ENCODE data around the gene MAGED1. TPM values are rescaled to one million over a fixed set of nuclear protein-coding genes. Genes with fewer than 3 reads are reported as not detected.

The MAGED1 gene
- total RNA-seq = 361 and 412 TPM in 2 replicates

GRCh38 chrX:51892921-51893745 is at the start of gene MAGED1:
Gene MAGED1, plus strand, starts transcription at chrX:51893623. Its CDS starts 682 bp downstream, at chrX:51894305.

Other genes starting within 250 kb of the MAGED1 start
- gene CENPVL2, start 210.8 kb upstream of the MAGED1 start, total RNA-seq = not detected in 2 replicates
- not detected in 2 replicates for gene CENPVL1, start 183.1 kb upstream of the MAGED1 start, total RNA-seq
- 6.2 and 10.2 TPM in 2 replicates for gene GSPT2, start 150.2 kb upstream of the MAGED1 start, total RNA-seq
- gene MAGED4B, start 175.6 kb downstream of the MAGED1 start, total RNA-seq = 58.6 and 63.1 TPM in 2 replicates